GM12891 (cell line): ENCODE results near the gene SNX20.

ENCODE experiments used
- POLR2A ChIP-seq: IDR thresholded peaks from 2 replicates; pipeline ENCODE4 v1.6.1; 2011; ENCODE audit warnings: low read depth, low read length, control low read depth
- POLR2AphosphoS5 ChIP-seq: IDR thresholded peaks from 2 replicates; pipeline ENCODE4 v1.6.1; 2011; ENCODE audit warnings: low read depth, low read length, control low read depth
- TAF1 ChIP-seq: IDR thresholded peaks from 2 replicates; pipeline ENCODE4 v1.6.1; 2011; ENCODE audit warnings: low read depth, low read length, control low read depth

DNA sequence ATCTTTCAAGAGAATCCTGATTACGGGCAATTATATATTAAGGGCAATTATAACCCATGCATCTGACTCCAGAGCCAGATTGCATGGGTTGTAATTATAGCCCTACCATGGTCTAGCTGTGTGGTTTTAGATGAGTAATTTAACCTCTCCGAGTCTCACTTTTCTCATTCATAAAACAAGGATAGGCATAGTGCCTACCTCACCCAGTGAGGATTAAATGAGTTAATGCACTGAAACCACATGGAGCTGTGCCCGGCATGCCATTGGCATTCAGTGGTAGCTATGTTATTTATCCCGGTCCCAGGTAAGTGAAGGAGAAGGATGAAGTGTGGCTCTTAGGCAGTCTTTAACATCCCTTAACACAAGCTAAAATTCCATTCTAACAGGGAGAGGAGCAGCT, 6.3 kb downstream of the SNX20 start:
- TF ChIP-seq POLR2A: no peak
- TF ChIP-seq POLR2AphosphoS5: no peak
- no peak for TF ChIP-seq TAF1
